Fibroblast of villous mesenchyme (primary cell): Measurements from ENCODE around the gene TMEM229B. TPM values are rescaled to one million over a fixed set of nuclear protein-coding genes. Genes with fewer than 3 reads are reported as not detected.

Experiments
- DNase-seq: peaks from one replicate; pipeline ENCODE4 v3.0.0-alpha.2; 2010; ENCODE audit warnings: low read depth
- H3K4me3 ChIP-seq: 2 replicates; pipeline ENCODE4 v1.5.1; 2011; ENCODE audit warnings: low read depth, mild to moderate bottlenecking, low read length
- total RNA-seq: library from RNA; depleted of rRNA; stranded (reverse); fragments of >200 nt; gene quantifications from 2 replicates; pipeline ENCODE4 v1.2.3, GENCODE V29; 2012
- TF ChIP-seq, protein P1 (sequence below): IDR thresholded peaks from 2 replicates; pipeline ENCODE4 v1.5.1; 2012; ENCODE audit warnings: low read depth, mild to moderate bottlenecking, low read length; ENCODE audit not compliant: insufficient read depth

TMEM229B gene
- total RNA-seq, 1 donor = 0.43 TPM

GRCh38 chr14:67529947-67530935 is 41.7 kb upstream of the TMEM229B start:
- TF ChIP-seq, protein P1, sequence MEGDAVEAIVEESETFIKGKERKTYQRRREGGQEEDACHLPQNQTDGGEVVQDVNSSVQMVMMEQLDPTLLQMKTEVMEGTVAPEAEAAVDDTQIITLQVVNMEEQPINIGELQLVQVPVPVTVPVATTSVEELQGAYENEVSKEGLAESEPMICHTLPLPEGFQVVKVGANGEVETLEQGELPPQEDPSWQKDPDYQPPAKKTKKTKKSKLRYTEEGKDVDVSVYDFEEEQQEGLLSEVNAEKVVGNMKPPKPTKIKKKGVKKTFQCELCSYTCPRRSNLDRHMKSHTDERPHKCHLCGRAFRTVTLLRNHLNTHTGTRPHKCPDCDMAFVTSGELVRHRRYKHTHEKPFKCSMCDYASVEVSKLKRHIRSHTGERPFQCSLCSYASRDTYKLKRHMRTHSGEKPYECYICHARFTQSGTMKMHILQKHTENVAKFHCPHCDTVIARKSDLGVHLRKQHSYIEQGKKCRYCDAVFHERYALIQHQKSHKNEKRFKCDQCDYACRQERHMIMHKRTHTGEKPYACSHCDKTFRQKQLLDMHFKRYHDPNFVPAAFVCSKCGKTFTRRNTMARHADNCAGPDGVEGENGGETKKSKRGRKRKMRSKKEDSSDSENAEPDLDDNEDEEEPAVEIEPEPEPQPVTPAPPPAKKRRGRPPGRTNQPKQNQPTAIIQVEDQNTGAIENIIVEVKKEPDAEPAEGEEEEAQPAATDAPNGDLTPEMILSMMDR = no peak
- H3K4me3 ChIP-seq = no peak overlapping the region
- DNase-seq = no peak

- H3K4me3 ChIP-seq = no peak overlapping the region
- TF ChIP-seq, protein P1 = no peak
- no peak for DNase-seq
Observed at GRCh38 chr14:67528276-67528675, 39.8 kb upstream of the TMEM229B start.

DNA sequence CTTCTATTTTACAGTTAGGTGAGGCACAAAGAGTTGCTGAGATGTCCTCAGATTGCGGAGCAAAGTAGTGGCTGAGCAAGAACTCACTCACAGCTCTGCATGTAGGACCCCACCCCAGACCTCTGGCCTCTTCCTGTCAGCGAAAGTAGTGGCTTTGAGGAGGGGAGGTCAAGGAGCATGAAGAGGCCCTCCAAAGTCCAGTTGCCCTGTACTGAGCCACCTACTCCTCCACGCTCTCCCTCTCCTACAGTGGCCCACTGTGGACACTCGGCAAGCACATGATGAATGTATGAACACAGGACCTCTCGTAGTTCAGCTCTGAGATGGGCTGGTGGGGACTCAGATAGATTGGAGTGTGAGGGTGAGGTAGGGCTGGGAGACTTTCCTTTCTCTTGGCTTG is 39.2 kb upstream of the TMEM229B start:
- no peak for DNase-seq
- TF ChIP-seq, protein P1 = no peak
- H3K4me3 ChIP-seq = no peak overlapping the region

DNA sequence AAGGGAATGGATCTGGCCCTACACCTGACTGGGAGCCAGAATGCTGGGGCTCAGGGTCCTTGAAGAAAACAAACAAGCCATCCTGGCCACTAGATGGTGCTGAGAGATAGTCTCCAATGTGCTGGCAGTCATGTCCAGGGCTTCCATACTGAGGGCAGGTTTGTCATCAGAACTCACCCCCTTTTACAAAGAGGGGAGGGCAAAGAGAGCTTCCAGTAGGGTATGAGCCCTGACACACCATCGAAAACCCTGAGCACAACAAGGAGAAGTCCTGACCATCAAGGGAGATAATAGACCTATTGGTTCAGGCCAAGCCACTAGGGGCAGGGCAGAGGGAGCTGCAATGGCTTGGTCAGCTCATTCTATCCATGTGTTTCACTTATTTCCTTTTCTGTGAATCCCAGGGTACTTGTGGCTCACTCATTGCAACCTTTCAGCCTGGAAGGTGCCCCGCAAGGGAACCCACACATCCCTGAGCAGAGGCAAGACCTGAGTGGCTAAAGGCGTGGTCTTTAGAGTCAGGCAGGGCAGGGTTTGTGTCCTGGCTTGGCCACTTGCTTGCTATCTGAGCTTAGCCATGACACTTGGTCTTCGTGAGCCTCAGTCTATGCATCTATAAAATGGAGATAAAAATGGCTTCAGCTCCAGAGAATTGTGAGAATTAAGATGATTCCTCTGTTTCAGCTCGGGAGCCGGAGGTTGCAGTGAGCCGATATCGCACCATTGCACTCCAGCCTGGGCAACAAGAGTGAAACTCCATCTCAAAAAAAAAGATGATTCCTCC is 38.3 kb upstream of the TMEM229B start:
- H3K4me3 ChIP-seq = no peak overlapping the region
- DNase-seq = peak; percentile 50
- TF ChIP-seq, protein P1 = peak; percentile 72

GRCh38 chr14:67526181-67526580 is 37.7 kb upstream of the TMEM229B start:
- TF ChIP-seq, protein P1 = no peak
- DNase-seq = no peak

DNA sequence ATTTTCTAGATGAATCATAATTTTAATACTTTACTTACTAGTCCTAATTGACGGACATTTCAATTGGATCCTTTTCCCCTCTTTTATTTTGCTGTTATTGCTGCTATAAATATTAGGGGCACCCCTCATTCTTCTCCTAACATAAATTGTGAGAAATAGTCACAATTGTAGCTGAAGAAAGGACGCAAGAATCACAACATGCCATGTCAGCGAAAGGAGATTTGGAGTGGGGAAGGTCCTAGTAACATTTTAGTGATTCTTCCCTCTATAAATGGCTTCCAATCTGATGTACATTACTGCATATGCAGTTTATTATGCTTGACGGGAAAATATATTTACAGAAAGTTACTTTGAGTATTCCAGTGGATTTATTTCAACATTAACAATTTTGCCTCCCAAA is 36.9 kb upstream of the TMEM229B start:
- no peak overlapping the region for H3K4me3 ChIP-seq
- no peak for DNase-seq
- TF ChIP-seq, protein P1 = no peak

More at GRCh38 chr14:67526181-67526580, 37.7 kb upstream of the TMEM229B start:
- no peak overlapping the region for H3K4me3 ChIP-seq
